ENCODE results near the gene ARAF. TPM values are rescaled to one million over a fixed set of nuclear protein-coding genes. Genes with fewer than 3 reads are reported as not detected.

The ARAF gene
- total and polyA plus RNA-seq, 2 of the 13 experiments (the other 11 are each of a cell fraction or from before 2014, with no cell fraction given): 18.0 to 33.1 TPM

DNA sequence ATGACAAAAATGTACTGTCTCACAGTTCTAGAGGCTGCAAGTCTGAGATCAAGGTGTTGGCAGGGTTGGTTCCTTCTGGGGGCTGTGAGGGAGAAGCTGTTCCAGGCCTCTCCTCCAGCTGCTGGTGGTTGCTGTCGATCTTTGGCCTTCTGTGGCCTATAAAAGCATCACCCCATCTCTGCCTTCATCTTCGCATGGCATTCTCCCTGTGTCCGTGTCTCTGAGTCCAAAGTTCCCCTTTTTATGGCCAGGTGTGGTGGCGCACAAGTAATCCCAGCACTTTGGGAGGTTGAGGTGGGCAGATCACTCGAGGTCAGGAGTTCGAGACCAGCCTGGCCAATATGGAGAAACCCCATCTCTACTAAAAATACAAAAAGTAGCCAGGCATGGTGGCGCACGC, 31.5 kb upstream of the ARAF start:
- H2AFZ ChIP-seq (ENCODE audit: low read length): no peak overlapping the region
- WGBS (ENCODE audit: low lambda C conversion rate): 93% methylated on average over 3 of the region's 8 CpGs
- no peaks in the 10 kb centered on the region for H4K20me1 ChIP-seq (ENCODE audit: insufficient read depth, low read length)
- ATAC-seq (no peak), FAIRE-seq (no peak), DNase-seq (ENCODE audit: low spot score) (no peak)
- H3K27me3 ChIP-seq (ENCODE audit: control insufficient read depth in 1 of 2, insufficient read depth in 2 of 2, low read length in 2 of 2): no peaks in the 10 kb centered on the region
- CTCF ChIA-PET (ENCODE audit: low intra/inter-chr PET ratio, low total read pairs): no interaction called here
- H3K9ac ChIP-seq (ENCODE audit: insufficient read depth, low read depth, low read length): no peak overlapping the region
- H3K4me1 ChIP-seq (ENCODE audit: insufficient read depth, low read length): no peaks in the 10 kb centered on the region
- intact Hi-C loops (cut with micrococcal nuclease; ENCODE audit: unreplicated experiment) (no loop called here), in situ Hi-C loops (cut with HindIII; ENCODE audit: extremely low pct_ligation_motif_present, low pct_unique_long_range_greater_than_20kb) (no loop called here)
- no peak overlapping the region for H3K4me2 ChIP-seq (ENCODE audit: low read depth, low read length)
- no peak overlapping the region for H3K4me3 ChIP-seq (replicated peaks in 1 of 3; ENCODE audit: insufficient read depth in 1 of 3, low read depth in 2 of 3, low read length in 3 of 3)
- no TSS peak for BruUV-seq (replicated peaks)
- no peaks in the 10 kb centered on the region for H3K9me3 ChIP-seq (ENCODE audit: low read length)
- no peaks in the 10 kb centered on the region for H3K36me3 ChIP-seq (replicated peaks in 1 of 2; ENCODE audit: control insufficient read depth in 1 of 2, insufficient read depth in 2 of 2, low read length in 2 of 2)
- POLR2A ChIA-PET: no interaction called here
- TF ChIP-seq GATAD1 (CRISPR knock-in tag; IDR thresholded peaks at IDR 0.05) (no peak), ZNF775 (CRISPR knock-in tag; IDR thresholded peaks at IDR 0.05; ENCODE audit: borderline replicate concordance) (no peak), ZSCAN12 (CRISPR knock-in tag; IDR thresholded peaks at IDR 0.05) (no peak), ZNF616 (CRISPR knock-in tag; IDR thresholded peaks at IDR 0.05; ENCODE audit: low read depth) (no peak), BHLHE40 (IDR thresholded peaks at IDR 0.05; ENCODE audit: low read length) (no peak), SIN3B (IDR thresholded peaks at IDR 0.05; ENCODE audit: low read length) (no peak), KDM5B (CRISPR knock-in tag; IDR thresholded peaks at IDR 0.05; ENCODE audit: borderline replicate concordance) (no peak), THYN1 (CRISPR knock-in tag; IDR thresholded peaks at IDR 0.05; ENCODE audit: borderline replicate concordance, low read depth) (no peak), ZNF556 (CRISPR knock-in tag; IDR thresholded peaks at IDR 0.05; ENCODE audit: borderline replicate concordance) (no peak)
- TF ChIP-seq, protein P1, sequence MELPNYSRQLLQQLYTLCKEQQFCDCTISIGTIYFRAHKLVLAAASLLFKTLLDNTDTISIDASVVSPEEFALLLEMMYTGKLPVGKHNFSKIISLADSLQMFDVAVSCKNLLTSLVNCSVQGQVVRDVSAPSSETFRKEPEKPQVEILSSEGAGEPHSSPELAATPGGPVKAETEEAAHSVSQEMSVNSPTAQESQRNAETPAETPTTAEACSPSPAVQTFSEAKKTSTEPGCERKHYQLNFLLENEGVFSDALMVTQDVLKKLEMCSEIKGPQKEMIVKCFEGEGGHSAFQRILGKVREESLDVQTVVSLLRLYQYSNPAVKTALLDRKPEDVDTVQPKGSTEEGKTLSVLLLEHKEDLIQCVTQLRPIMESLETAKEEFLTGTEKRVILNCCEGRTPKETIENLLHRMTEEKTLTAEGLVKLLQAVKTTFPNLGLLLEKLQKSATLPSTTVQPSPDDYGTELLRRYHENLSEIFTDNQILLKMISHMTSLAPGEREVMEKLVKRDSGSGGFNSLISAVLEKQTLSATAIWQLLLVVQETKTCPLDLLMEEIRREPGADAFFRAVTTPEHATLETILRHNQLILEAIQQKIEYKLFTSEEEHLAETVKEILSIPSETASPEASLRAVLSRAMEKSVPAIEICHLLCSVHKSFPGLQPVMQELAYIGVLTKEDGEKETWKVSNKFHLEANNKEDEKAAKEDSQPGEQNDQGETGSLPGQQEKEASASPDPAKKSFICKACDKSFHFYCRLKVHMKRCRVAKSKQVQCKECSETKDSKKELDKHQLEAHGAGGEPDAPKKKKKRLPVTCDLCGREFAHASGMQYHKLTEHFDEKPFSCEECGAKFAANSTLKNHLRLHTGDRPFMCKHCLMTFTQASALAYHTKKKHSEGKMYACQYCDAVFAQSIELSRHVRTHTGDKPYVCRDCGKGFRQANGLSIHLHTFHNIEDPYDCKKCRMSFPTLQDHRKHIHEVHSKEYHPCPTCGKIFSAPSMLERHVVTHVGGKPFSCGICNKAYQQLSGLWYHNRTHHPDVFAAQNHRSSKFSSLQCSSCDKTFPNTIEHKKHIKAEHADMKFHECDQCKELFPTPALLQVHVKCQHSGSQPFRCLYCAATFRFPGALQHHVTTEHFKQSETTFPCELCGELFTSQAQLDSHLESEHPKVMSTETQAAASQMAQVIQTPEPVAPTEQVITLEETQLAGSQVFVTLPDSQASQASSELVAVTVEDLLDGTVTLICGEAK (IDR thresholded peaks at IDR 0.05): no peak
- TF ChIP-seq, protein P1 (CRISPR knock-in tag; IDR thresholded peaks at IDR 0.05): no peak
- TF ChIP-seq, protein P2, sequence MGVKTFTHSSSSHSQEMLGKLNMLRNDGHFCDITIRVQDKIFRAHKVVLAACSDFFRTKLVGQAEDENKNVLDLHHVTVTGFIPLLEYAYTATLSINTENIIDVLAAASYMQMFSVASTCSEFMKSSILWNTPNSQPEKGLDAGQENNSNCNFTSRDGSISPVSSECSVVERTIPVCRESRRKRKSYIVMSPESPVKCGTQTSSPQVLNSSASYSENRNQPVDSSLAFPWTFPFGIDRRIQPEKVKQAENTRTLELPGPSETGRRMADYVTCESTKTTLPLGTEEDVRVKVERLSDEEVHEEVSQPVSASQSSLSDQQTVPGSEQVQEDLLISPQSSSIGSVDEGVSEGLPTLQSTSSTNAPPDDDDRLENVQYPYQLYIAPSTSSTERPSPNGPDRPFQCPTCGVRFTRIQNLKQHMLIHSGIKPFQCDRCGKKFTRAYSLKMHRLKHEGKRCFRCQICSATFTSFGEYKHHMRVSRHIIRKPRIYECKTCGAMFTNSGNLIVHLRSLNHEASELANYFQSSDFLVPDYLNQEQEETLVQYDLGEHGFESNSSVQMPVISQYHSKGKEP (CRISPR knock-in tag; IDR thresholded peaks at IDR 0.05): no peak
- H3K79me2 ChIP-seq (ENCODE audit: insufficient read depth, low read length): no peaks in the 10 kb centered on the region
- no peak overlapping the region for H3K27ac ChIP-seq (ENCODE audit: extremely low read length, insufficient read depth, low read length)
